Nephron (organoid): ENCODE measurements around the gene ETS1.

ENCODE experiments used
- H3K27ac Mint-ChIP-seq, 3 experiments: 2 replicates each; pipeline ENCODE4 v1.8.0; 2020; ENCODE audit warnings: mixed read lengths in 3 of 3, mild to moderate bottlenecking in 2 of 3, moderate library complexity in 1 of 3
- H3K27me3 Mint-ChIP-seq: 2 replicates; pipeline ENCODE4 v1.8.0; 2021; ENCODE audit warnings: low read depth, mild to moderate bottlenecking, moderate library complexity, mixed read lengths
- H3K36me3 Mint-ChIP-seq: 2 replicates; pipeline ENCODE4 v1.8.0; 2020; ENCODE audit warnings: low read depth, mixed read lengths
- H3K4me1 Mint-ChIP-seq: 2 replicates; pipeline ENCODE4 v1.8.0; 2020; ENCODE audit warnings: mixed read lengths
- H3K4me3 Mint-ChIP-seq, 3 experiments: 2 replicates each; pipeline ENCODE4 v1.8.0; 2020; ENCODE audit warnings: mild to moderate bottlenecking in 3 of 3, mixed read lengths in 3 of 3, moderate library complexity in 2 of 3
- H3K9me3 Mint-ChIP-seq: 2 replicates; pipeline ENCODE4 v1.8.0; 2020; ENCODE audit warnings: mixed read lengths
- TF ChIP-seq, protein P1 (sequence below), 3 experiments: fragments of 200-600 bp; sonication (generic); IDR thresholded peaks; one replicate each; pipeline ENCODE4 v1.5.0; 2021; ENCODE audit warnings: antibody characterized with exemption in 3 of 3; ENCODE audit not compliant: unreplicated experiment in 3 of 3

ETS1 gene

DNA sequence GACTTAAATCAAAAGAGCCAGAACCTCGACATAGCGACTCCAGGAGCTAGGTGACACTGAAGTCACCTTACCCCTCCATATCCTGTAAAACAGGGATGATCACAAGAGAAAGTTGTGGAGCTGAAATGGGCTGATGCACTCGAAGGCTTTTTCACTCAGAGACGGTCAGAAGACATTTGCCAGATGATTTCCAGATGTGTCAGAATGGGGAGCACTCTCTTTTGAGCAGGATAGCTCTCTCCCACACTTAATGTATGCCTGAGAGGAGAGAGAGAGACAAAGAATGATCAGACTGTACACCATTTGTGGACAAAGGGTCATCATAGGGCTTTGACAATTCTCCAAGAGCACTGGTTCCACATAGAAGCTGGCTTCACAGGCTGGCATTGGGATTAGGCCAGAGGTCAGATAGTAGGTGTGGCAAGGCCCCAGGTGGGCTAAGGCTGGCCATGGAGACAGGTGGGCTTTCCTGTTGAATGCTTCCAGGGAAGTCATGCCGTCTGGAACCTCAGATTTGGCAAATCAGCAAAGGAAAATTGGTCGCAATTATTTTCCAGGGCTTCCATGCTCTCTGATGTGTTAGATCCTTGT lies 42.3 kb upstream of the ETS1 start:
- TF ChIP-seq, protein P1, sequence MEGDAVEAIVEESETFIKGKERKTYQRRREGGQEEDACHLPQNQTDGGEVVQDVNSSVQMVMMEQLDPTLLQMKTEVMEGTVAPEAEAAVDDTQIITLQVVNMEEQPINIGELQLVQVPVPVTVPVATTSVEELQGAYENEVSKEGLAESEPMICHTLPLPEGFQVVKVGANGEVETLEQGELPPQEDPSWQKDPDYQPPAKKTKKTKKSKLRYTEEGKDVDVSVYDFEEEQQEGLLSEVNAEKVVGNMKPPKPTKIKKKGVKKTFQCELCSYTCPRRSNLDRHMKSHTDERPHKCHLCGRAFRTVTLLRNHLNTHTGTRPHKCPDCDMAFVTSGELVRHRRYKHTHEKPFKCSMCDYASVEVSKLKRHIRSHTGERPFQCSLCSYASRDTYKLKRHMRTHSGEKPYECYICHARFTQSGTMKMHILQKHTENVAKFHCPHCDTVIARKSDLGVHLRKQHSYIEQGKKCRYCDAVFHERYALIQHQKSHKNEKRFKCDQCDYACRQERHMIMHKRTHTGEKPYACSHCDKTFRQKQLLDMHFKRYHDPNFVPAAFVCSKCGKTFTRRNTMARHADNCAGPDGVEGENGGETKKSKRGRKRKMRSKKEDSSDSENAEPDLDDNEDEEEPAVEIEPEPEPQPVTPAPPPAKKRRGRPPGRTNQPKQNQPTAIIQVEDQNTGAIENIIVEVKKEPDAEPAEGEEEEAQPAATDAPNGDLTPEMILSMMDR (IDR thresholded peaks at IDR 0.05; ENCODE audit: unreplicated experiment in 3 of 3): no peak
- peak overlapping the region; percentile 12 to 80 (median 19) for H3K27ac Mint-ChIP-seq
- H3K27me3 Mint-ChIP-seq: peaks cover 26% of the 10 kb centered on the region
- no peaks in the 10 kb centered on the region for H3K36me3 Mint-ChIP-seq
- H3K9me3 Mint-ChIP-seq: no peaks in the 10 kb centered on the region
- peaks cover 17% of the 10 kb centered on the region for H3K4me1 Mint-ChIP-seq
- no peak overlapping the region for H3K4me3 Mint-ChIP-seq

DNA sequence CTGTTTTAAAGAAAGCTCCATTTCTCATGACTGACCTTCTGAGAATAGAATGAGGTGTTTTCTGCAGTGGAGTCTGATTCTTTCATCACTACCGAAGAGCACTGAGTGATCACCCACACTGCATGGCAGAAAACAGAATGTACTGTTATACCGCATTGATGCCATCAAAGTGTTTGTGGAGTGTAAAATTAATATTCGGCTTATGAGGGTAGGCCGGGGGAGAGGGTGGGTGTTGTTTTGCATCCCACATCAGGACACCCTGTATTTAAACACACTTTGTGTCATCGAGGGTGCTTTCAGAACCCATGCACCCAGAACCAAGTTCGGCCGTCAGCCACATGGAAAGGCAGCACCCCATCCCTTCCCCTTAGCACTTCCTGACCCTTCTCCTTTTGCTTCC lies 41.3 kb upstream of the ETS1 start:
- peaks cover 23% of the 10 kb centered on the region for H3K27me3 Mint-ChIP-seq
- H3K4me3 Mint-ChIP-seq: no peak overlapping the region
- TF ChIP-seq, protein P1 (IDR thresholded peaks at IDR 0.05; ENCODE audit: unreplicated experiment in 3 of 3): no peak
- H3K36me3 Mint-ChIP-seq: no peaks in the 10 kb centered on the region
- no peaks in the 10 kb centered on the region for H3K9me3 Mint-ChIP-seq
- peak overlapping the region in 2 of 3 experiments; percentile 12 to 80 for H3K27ac Mint-ChIP-seq
- H3K4me1 Mint-ChIP-seq: peaks cover 17% of the 10 kb centered on the region

DNA sequence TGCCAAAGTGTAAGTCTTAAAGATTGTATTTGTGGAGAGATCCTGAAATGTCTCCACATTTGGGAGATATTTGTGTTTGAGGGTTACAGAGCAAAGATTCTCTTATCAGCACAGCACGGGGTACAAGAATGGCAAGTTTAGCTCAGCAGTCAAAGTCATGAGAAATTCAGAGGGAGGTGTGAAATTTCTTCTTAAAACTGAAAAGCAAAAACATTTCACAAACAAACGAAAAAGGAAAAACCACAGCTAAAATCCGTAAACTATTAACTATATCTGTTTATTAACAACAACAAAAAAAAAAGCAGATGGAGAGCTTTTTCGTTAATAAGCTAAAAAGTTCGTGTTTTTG lies 40.9 kb upstream of the ETS1 start:
- H3K27ac Mint-ChIP-seq: peak overlapping the region in 2 of 3 experiments; percentile 5 to 24
- H3K9me3 Mint-ChIP-seq: no peaks in the 10 kb centered on the region
- TF ChIP-seq, protein P1 (IDR thresholded peaks at IDR 0.05; ENCODE audit: unreplicated experiment in 3 of 3): no peak
- peaks cover 26% of the 10 kb centered on the region for H3K27me3 Mint-ChIP-seq
- peaks cover 17% of the 10 kb centered on the region for H3K4me1 Mint-ChIP-seq
- H3K4me3 Mint-ChIP-seq: no peak overlapping the region
- no peaks in the 10 kb centered on the region for H3K36me3 Mint-ChIP-seq

DNA sequence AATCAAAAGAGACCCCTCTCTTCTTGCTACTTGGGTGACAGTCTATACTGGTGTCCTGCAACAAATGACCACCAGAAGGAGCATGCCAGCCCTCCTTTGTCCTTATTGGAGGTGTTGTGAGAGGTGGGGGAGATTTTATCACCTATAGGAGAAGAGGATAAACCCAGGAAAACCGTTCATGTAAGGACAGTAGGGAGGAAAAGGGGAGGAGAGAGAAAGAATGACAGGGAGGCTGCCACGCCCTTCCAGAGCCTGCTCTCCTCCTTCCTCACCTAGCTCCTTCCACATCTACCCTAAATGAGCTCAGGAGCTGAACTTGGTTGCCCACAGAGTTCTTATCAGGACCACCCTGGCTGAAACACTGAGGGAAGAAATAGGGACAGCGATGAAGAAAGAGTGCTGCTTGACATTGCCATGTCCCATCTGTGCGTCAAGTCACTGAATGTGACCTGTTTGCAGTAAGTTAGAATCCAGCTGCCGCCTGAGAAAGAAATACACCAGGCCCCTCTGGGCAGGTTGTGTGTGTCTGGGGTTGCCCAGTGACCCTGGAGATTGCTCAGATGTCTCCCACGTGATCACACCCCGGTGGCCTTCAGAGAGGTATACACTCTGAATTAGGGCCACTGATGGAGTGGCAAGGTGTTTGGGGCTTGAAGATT lies 40.4 kb upstream of the ETS1 start:
- Mint-ChIP-seq H3K4me3 (no peak overlapping the region), H3K4me1 (peaks cover 17% of the 10 kb centered on the region), H3K27me3 (peaks cover 27% of the 10 kb centered on the region), H3K36me3 (no peaks in the 10 kb centered on the region), H3K9me3 (no peaks in the 10 kb centered on the region), H3K27ac (peak overlapping the region in 2 of 3 experiments; percentile 5 to 24)
- TF ChIP-seq, protein P1 (IDR thresholded peaks at IDR 0.05; ENCODE audit: unreplicated experiment in 3 of 3): no peak

DNA sequence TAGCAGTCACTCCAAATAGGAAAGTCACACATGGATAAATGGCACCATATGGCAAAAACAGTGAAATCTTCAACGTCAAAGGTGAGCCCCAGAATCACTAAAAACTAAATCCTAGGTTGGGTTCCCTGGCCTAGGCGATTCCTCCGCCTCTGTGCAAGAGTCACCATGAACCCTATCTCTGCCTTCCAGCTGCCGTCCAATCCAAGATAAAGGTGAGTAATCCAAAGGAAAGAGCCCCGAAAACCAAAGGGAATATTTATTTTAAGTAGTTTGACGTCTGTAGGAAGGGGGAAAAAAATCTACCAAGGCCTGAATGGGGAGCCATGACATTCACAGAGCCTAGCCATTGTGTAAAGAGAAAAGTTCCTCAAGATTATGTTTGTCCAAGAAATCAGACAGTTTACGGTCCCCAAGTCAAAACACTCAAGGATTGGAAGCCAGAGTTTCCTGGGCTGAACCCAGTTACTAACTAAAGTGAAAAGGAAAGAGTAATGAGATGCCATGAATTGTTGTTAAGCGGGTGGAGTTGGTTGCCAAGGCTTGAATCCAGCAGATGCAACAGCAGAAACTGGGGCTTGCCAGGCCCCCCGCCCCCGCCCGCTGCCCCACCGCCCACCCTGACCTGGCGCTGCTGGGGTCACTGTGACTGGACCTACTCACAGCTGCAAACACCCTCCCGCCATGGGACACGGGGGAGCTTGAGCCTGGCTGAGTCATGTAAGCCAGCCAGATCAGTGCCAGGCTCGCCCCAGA lies 39.7 kb upstream of the ETS1 start:
- TF ChIP-seq, protein P1 (IDR thresholded peaks at IDR 0.05; ENCODE audit: unreplicated experiment in 3 of 3): no peak
- Mint-ChIP-seq H3K36me3 (no peaks in the 10 kb centered on the region), H3K27ac (peak overlapping the region in 1 of 3 experiments; percentile 24), H3K4me1 (peaks cover 24% of the 10 kb centered on the region), H3K27me3 (peaks cover 29% of the 10 kb centered on the region), H3K9me3 (no peaks in the 10 kb centered on the region), H3K4me3 (no peak overlapping the region)
